ENCODE measurements around the gene TEX2. TPM values are rescaled to one million over a fixed set of nuclear protein-coding genes. Genes with fewer than 3 reads are reported as not detected.

The TEX2 gene
- total and polyA plus RNA-seq, 2 experiments from 2014 or later: 26.9 to 37.0 TPM

GRCh38 chr17:64269687-64270649, 6.9 kb upstream of the TEX2 start:
- H3K9ac ChIP-seq: no peak overlapping the region
- no peaks in the 10 kb centered on the region for H3K27me3 ChIP-seq (replicated peaks; ENCODE audit: insufficient read depth)
- no peak overlapping the region for H3K4me3 ChIP-seq
- H2AFZ ChIP-seq: no peak overlapping the region
- no peaks in the 10 kb centered on the region for H3K79me2 ChIP-seq (ENCODE audit: insufficient read depth)
- no peak for DNase-seq
- in situ Hi-C loops (cut with MboI): loop anchor here (10.0 kb wide), 1 partner anchor 235 kb away; no protein-coding TSS in a partner anchor
- TF ChIP-seq EZH2phosphoT487 (IDR thresholded peaks at IDR 0.05; ENCODE audit: insufficient read depth, low read depth) (no peak), EZH2 (IDR thresholded peaks at IDR 0.05; ENCODE audit: insufficient read depth, poor library complexity, severe bottlenecking) (no peak)
- H3F3A ChIP-seq (ENCODE audit: insufficient read depth): no peaks in the 10 kb centered on the region
- H4K20me1 ChIP-seq (ENCODE audit: insufficient read depth): no peaks in the 10 kb centered on the region
- H3K36me3 ChIP-seq (ENCODE audit: low read depth): no peaks in the 10 kb centered on the region
- H3K4me2 ChIP-seq (ENCODE audit: unreplicated experiment): no peak overlapping the region
- H3K4me1 ChIP-seq (ENCODE audit: insufficient read depth): no peaks in the 10 kb centered on the region
- no peaks in the 10 kb centered on the region for H3K9me3 ChIP-seq (ENCODE audit: low read depth)
- WGBS, 2 experiments (ENCODE audit: low coverage in 1 of 2, low lambda C conversion rate in 2 of 2, missing lambda C conversion rate in 2 of 2): 52 to 57% methylated on average over 7 of the region's 7 CpGs
- H3K27ac ChIP-seq: no peak overlapping the region
- no peaks in the 10 kb centered on the region for H3K9me2 ChIP-seq (ENCODE audit: insufficient read depth)

DNA sequence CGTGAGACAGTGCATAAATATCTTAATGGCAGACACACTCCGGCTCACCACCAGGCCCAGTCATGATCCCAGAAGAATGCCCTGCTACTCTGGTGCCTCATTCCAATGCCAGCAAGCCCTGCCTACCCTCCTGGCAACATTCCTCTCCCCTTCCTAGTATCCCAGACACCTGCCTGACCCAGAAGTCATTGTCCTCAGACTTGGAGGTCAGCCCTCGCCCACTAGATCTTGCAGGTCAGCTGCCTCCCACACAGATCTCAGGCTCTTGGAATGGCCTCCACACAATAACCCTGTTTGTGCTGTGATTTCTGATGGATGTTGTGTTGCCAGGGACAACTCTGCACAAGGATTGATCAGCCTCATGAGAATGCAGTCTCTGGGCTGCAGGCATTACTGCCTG, 1.8 kb upstream of the TEX2 start:
- Histone ChIP-seq H4K20me1 (ENCODE audit: insufficient read depth) (no peaks in the 10 kb centered on the region), H3F3A (ENCODE audit: insufficient read depth) (no peaks in the 10 kb centered on the region), H3K9me2 (ENCODE audit: insufficient read depth) (no peaks in the 10 kb centered on the region), H3K4me3 (no peak overlapping the region), H3K27ac (no peak overlapping the region), H3K79me2 (ENCODE audit: insufficient read depth) (peaks cover 30% of the 10 kb centered on the region), H3K36me3 (ENCODE audit: low read depth) (no peaks in the 10 kb centered on the region), H2AFZ (no peak overlapping the region), H3K9ac (no peak overlapping the region), H3K27me3 (replicated peaks; ENCODE audit: insufficient read depth) (no peaks in the 10 kb centered on the region), H3K4me2 (ENCODE audit: unreplicated experiment) (no peak overlapping the region), H3K4me1 (ENCODE audit: insufficient read depth) (peaks cover 21% of the 10 kb centered on the region), H3K9me3 (ENCODE audit: low read depth) (no peaks in the 10 kb centered on the region)
- TF ChIP-seq EZH2phosphoT487 (IDR thresholded peaks at IDR 0.05; ENCODE audit: insufficient read depth, low read depth) (no peak), EZH2 (IDR thresholded peaks at IDR 0.05; ENCODE audit: insufficient read depth, poor library complexity, severe bottlenecking) (no peak)
- in situ Hi-C loops (cut with MboI): no loop called here
- WGBS, 2 experiments (ENCODE audit: low coverage in 1 of 2, low lambda C conversion rate in 2 of 2, missing lambda C conversion rate in 2 of 2): 87 to 89% methylated on average over 3 of the region's 3 CpGs
- DNase-seq: peak; percentile 31

- in situ Hi-C loops (cut with MboI): no loop called here
- H2AFZ ChIP-seq: peak overlapping the region; percentile 83
- peaks cover 52% of the 10 kb centered on the region for H3K79me2 ChIP-seq (ENCODE audit: insufficient read depth)
- H3K36me3 ChIP-seq (ENCODE audit: low read depth): no peaks in the 10 kb centered on the region
- DNase-seq: peak; percentile 66
- H3K9me2 ChIP-seq (ENCODE audit: insufficient read depth): no peaks in the 10 kb centered on the region
- peak overlapping the region; percentile 97 for H3K4me3 ChIP-seq
- no peaks in the 10 kb centered on the region for H3K27me3 ChIP-seq (replicated peaks; ENCODE audit: insufficient read depth)
- H3K9ac ChIP-seq: peak overlapping the region; percentile 83
- no peaks in the 10 kb centered on the region for H4K20me1 ChIP-seq (ENCODE audit: insufficient read depth)
- peak overlapping the region; percentile 92 for H3K4me2 ChIP-seq (ENCODE audit: unreplicated experiment)
- H3K4me1 ChIP-seq (ENCODE audit: insufficient read depth): peaks cover 33% of the 10 kb centered on the region
- TF ChIP-seq EZH2phosphoT487 (IDR thresholded peaks at IDR 0.05; ENCODE audit: insufficient read depth, low read depth): no peak
- TF ChIP-seq EZH2 (IDR thresholded peaks at IDR 0.05; ENCODE audit: insufficient read depth, poor library complexity, severe bottlenecking): no peak
- peaks cover 16% of the 10 kb centered on the region; the same call in 1 of the 2 replicates for H3F3A ChIP-seq (ENCODE audit: insufficient read depth)
- 2 to 3% methylated on average over 48 to 56 of the region's 59 CpGs for WGBS, 2 experiments (ENCODE audit: low coverage in 1 of 2, low lambda C conversion rate in 2 of 2, missing lambda C conversion rate in 2 of 2)
- H3K27ac ChIP-seq: peak overlapping the region; percentile 48
- no peaks in the 10 kb centered on the region for H3K9me3 ChIP-seq (ENCODE audit: low read depth)
Measured at GRCh38 chr17:64262198-64262999, 661 bp downstream of the TEX2 start.

DNA sequence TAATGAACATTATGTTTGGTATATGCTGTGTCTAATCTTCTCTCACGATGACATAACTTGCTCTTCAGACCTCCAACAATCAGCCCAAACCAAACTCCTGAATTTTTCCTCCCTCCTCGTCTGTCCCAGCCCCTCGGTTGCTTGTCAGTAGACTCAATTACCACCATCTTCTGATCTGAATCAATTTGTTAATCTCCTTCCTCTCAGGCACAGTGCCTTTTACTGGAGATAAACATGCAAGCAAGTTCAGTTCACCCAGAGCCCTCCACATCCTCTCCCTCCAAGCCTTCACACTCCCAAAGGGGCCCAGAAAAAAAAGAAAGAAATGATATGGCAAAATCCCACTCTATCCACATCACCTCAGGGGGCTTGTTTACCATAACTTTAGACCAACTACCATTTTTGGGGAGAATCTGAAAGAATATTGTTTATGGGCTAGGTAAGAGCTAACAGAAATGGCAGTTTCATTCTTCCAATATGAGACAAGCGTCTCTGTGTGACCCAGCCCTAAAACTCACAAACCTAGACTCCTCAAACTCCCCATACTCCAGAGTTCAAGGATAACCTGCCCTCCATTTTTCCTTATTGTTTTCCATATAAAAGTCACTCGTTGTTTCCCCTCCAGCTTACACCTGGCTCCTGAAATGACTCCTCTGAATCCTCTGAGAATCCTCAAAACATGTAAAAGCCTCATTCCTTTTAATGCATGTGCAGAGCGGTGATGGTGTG, 1.5 kb downstream of the TEX2 start:
- WGBS, 2 experiments (ENCODE audit: low coverage in 1 of 2, low lambda C conversion rate in 2 of 2, missing lambda C conversion rate in 2 of 2): 73 to 74% methylated on average over 6 of the region's 6 CpGs
- H3K9ac ChIP-seq: peak overlapping the region; percentile 83
- H2AFZ ChIP-seq: peak overlapping the region; percentile 83

More for the DNA sequence above, 1.5 kb downstream of the TEX2 start:
- Histone ChIP-seq H3K79me2 (ENCODE audit: insufficient read depth) (peaks cover 58% of the 10 kb centered on the region), H4K20me1 (ENCODE audit: insufficient read depth) (no peaks in the 10 kb centered on the region), H3F3A (ENCODE audit: insufficient read depth) (peaks cover 23% of the 10 kb centered on the region), H3K4me1 (ENCODE audit: insufficient read depth) (peaks cover 41% of the 10 kb centered on the region), H3K4me3 (peak overlapping the region; percentile 97), H3K9me3 (ENCODE audit: low read depth) (no peaks in the 10 kb centered on the region), H3K4me2 (ENCODE audit: unreplicated experiment) (peak overlapping the region; percentile 92), H3K27me3 (replicated peaks; ENCODE audit: insufficient read depth) (no peaks in the 10 kb centered on the region), H3K27ac (peak overlapping the region; percentile 48), H3K36me3 (ENCODE audit: low read depth) (no peaks in the 10 kb centered on the region), H3K9me2 (ENCODE audit: insufficient read depth) (no peaks in the 10 kb centered on the region)
- no peak for TF ChIP-seq EZH2phosphoT487 (IDR thresholded peaks at IDR 0.05; ENCODE audit: insufficient read depth, low read depth)
- no peak for TF ChIP-seq EZH2 (IDR thresholded peaks at IDR 0.05; ENCODE audit: insufficient read depth, poor library complexity, severe bottlenecking)
- DNase-seq: no peak
- in situ Hi-C loops (cut with MboI): no loop called here

Data from GM23248 (cell line).